WTC11 (cell line): ENCODE data around the gene HBM. TPM values are rescaled to one million over a fixed set of nuclear protein-coding genes. Genes with fewer than 3 reads are reported as not detected.

Source experiments
- ATAC-seq: fragments of 200-7000 bp; cut with Tn5 transposase; 2 replicates; pipeline ENCODE4 v1.10.0; 2021; ENCODE audit warnings: mild to moderate bottlenecking, moderate library complexity
- CTCF ChIA-PET: fragments of 300-600 bp; sonication (Branson Sonifier 250); formaldehyde crosslinking; loops from one replicate; lab custom pipeline; 2021; ENCODE audit warnings: antibody characterized with exemption; lab: Charles Lee
- POLR2A ChIA-PET: fragments of 350-600 bp; sonication (Branson Sonifier 250); formaldehyde crosslinking; loops from one replicate; lab custom pipeline; 2021; ENCODE audit warnings: antibody characterized with exemption; lab: Charles Lee
- DNase-seq: peaks from one replicate; pipeline ENCODE4 v3.0.0; 2021; ENCODE audit warnings: low spot score
- H3K27ac Mint-ChIP-seq: 2 replicates; pipeline ENCODE4 v1.8.0; 2021; ENCODE audit warnings: mixed read lengths
- H3K27me3 Mint-ChIP-seq: 2 replicates; pipeline ENCODE4 v1.8.0; 2021; ENCODE audit warnings: low read depth, mild to moderate bottlenecking, moderate library complexity, mixed read lengths
- H3K36me3 Mint-ChIP-seq: 2 replicates; pipeline ENCODE4 v1.8.0; 2021; ENCODE audit warnings: mixed read lengths
- H3K4me1 Mint-ChIP-seq: 2 replicates; pipeline ENCODE4 v1.8.0; 2022; ENCODE audit warnings: mixed read lengths
- H3K4me3 Mint-ChIP-seq: 2 replicates; pipeline ENCODE4 v1.8.0; 2021; ENCODE audit warnings: mild to moderate bottlenecking, moderate library complexity, mixed read lengths
- H3K9me3 Mint-ChIP-seq: 2 replicates; pipeline ENCODE4 v1.8.0; 2021; ENCODE audit warnings: mixed read lengths
- CREB1 ChIP-seq: sonication (generic); formaldehyde crosslinking; IDR thresholded peaks from 2 replicates; pipeline ENCODE4 v1.8.0; 2023; ENCODE audit warnings: mild to moderate bottlenecking, missing genetic modification reagents
- CTCF ChIP-seq: fragments of 200-600 bp; IDR thresholded peaks from 2 replicates; pipeline ENCODE4 v1.8.0; 2022; ENCODE audit warnings: antibody characterized with exemption
- GRHL2 ChIP-seq: fragments of 250-450 bp; sonication (Bioruptor Pico); IDR thresholded peaks from 2 replicates; pipeline ENCODE4 v1.8.0; 2022; ENCODE audit warnings: mild to moderate bottlenecking, moderate library complexity; ENCODE audit not compliant: insufficient replicate concordance, severe bottlenecking
- MXD4 ChIP-seq: fragments of 250-450 bp; sonication (Bioruptor Pico); IDR thresholded peaks from 2 replicates; pipeline ENCODE4 v1.8.0; 2021; ENCODE audit warnings: mild to moderate bottlenecking, moderate library complexity, borderline replicate concordance
- NR1H2 ChIP-seq: sonication (generic); formaldehyde crosslinking; IDR thresholded peaks from 2 replicates; pipeline ENCODE4 v1.9.0; 2021; ENCODE audit warnings: mild to moderate bottlenecking, moderate library complexity, missing genetic modification reagents
- OVOL2 ChIP-seq: fragments of 250-450 bp; sonication (Bioruptor Pico); IDR thresholded peaks from 2 replicates; pipeline ENCODE4 v1.9.0; 2021; ENCODE audit warnings: mild to moderate bottlenecking, borderline replicate concordance
- PREB ChIP-seq: sonication (generic); formaldehyde crosslinking; IDR thresholded peaks from 2 replicates; pipeline ENCODE4 v1.8.1; 2022; ENCODE audit warnings: mild to moderate bottlenecking, missing genetic modification reagents, moderate library complexity, borderline replicate concordance
- RORB ChIP-seq: fragments of 250-450 bp; sonication (Bioruptor Pico); IDR thresholded peaks from 2 replicates; pipeline ENCODE4 v1.9.0; 2021; ENCODE audit warnings: mild to moderate bottlenecking
- SP1 ChIP-seq: sonication (generic); formaldehyde crosslinking; conservative IDR thresholded peaks from 2 replicates; pipeline ENCODE4 v1.8.1; 2022; ENCODE audit warnings: missing genetic modification reagents
- ZNF121 ChIP-seq: sonication (generic); formaldehyde crosslinking; IDR thresholded peaks from 2 replicates; pipeline ENCODE4 v1.8.0; 2023; ENCODE audit warnings: missing genetic modification reagents
- ZNF138 ChIP-seq: sonication (generic); formaldehyde crosslinking; conservative IDR thresholded peaks from 2 replicates; pipeline ENCODE4 v1.8.1; 2022; ENCODE audit warnings: mild to moderate bottlenecking, moderate library complexity, missing genetic modification reagents
- ZNF232 ChIP-seq: sonication (generic); formaldehyde crosslinking; IDR thresholded peaks from 2 replicates; pipeline ENCODE4 v1.8.0; 2022; ENCODE audit warnings: mild to moderate bottlenecking, missing genetic modification reagents
- total RNA-seq: library from RNA; stranded (reverse); gene quantifications from 3 replicates; pipeline ENCODE4 v1.2.3, GENCODE V29; 2021
- TF ChIP-seq, protein P1 (sequence below): sonication (generic); formaldehyde crosslinking; IDR thresholded peaks from 2 replicates; pipeline ENCODE4 v1.8.0; 2022; ENCODE audit warnings: mild to moderate bottlenecking, missing genetic modification reagents
- TF ChIP-seq, protein P2 (sequence below): fragments of 250-450 bp; sonication (Bioruptor Pico); IDR thresholded peaks from 2 replicates; pipeline ENCODE4 v1.8.0; 2021; ENCODE audit warnings: mild to moderate bottlenecking
- TF ChIP-seq, protein P3 (sequence below): fragments of 250-450 bp; sonication (Bioruptor Pico); IDR thresholded peaks from 2 replicates; pipeline ENCODE4 v1.9.0; 2021; ENCODE audit warnings: mild to moderate bottlenecking, borderline replicate concordance
- TF ChIP-seq, protein P4 (sequence below): sonication (generic); formaldehyde crosslinking; IDR thresholded peaks from 2 replicates; pipeline ENCODE4 v1.8.0; 2023; ENCODE audit warnings: mild to moderate bottlenecking, missing genetic modification reagents

The HBM gene
- total RNA-seq, 1 experiment from 2014 or later: not detected

DNA sequence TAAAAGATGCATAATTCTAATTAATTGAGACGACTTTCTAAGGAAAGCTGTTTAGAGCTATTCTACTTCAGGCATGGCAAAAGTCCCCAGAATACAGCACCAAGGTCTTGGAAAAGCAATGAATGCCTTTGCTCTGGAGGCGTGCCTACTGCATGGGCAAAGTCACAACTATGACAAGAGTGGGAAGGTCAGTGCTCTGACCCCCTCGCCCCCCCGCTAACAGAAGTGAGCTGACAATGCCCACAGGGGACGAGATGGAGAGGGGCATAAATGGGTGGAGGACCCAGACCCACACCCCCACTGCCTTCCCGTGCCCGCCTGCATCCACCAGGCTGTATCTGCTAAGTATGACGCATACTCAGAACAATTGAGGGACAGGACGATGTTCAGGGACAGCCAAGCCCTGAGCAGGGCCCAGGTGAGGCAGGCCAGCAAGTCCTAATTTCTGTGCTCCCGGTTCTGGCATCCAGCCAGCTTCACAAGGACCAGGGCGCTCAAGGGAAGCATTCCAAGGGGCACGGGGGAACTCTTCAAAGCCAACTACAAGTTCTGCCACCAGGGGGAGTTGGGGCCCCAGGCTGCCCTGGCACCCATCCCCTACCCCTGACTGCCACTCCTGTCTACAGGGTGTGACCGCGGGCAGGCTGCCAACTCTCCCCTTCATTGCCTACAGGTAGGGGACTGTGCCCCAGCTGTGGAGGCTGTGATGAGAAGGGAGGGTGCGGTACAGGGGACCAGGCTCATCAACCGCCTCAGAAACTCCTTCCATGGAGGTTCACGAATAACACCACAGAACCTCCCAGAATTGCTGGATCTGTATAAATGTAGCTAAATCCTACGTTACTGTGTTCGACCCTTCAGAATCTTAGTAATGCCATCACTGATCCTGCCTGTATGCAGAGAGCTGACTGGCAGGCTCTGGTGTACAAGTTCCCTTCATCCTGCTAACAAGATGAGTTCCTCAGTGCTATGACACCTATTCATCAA lies 48.1 kb upstream of the HBM start:
- no peaks in the 10 kb centered on the region for H3K27me3 Mint-ChIP-seq
- POLR2A ChIA-PET: interaction anchor here (0.6 kb wide), 1 partner anchor 15 kb away, joined by 3 read pairs; no protein-coding TSS in a partner anchor
- H3K4me3 Mint-ChIP-seq: no peak overlapping the region
- peak; percentile 92 for TF ChIP-seq CTCF
- TF ChIP-seq, protein P1, sequence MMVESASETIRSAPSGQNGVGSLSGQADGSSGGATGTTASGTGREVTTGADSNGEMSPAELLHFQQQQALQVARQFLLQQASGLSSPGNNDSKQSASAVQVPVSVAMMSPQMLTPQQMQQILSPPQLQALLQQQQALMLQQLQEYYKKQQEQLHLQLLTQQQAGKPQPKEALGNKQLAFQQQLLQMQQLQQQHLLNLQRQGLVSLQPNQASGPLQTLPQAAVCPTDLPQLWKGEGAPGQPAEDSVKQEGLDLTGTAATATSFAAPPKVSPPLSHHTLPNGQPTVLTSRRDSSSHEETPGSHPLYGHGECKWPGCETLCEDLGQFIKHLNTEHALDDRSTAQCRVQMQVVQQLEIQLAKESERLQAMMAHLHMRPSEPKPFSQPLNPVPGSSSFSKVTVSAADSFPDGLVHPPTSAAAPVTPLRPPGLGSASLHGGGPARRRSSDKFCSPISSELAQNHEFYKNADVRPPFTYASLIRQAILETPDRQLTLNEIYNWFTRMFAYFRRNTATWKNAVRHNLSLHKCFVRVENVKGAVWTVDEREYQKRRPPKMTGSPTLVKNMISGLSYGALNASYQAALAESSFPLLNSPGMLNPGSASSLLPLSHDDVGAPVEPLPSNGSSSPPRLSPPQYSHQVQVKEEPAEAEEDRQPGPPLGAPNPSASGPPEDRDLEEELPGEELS: no peak
- TF ChIP-seq, all 79 proteins: peak for 1
- Mint-ChIP-seq H3K9me3 (no peaks in the 10 kb centered on the region), H3K4me1 (peaks cover 5% of the 10 kb centered on the region), H3K27ac (no peak overlapping the region), H3K36me3 (peaks cover 19% of the 10 kb centered on the region)
- peak; percentile 97 for ATAC-seq
- peak; percentile 84 for DNase-seq
- CTCF ChIA-PET: interaction anchor here (0.5 to 5.6 kb wide), 37 partner anchors 10 to 244 kb away, joined by 3 to 73 read pairs (median 5); partner anchors contain the start of genes AXIN1, HBM, HBQ1 and MPG

GRCh38 chr16:118857-119256 lies 46.9 kb upstream of the HBM start:
- no peaks in the 10 kb centered on the region for H3K27me3 Mint-ChIP-seq
- peaks cover 15% of the 10 kb centered on the region for H3K36me3 Mint-ChIP-seq
- POLR2A ChIA-PET: no interaction called here
- ATAC-seq (no peak), DNase-seq (no peak)
- H3K4me3 Mint-ChIP-seq: no peak overlapping the region
- TF ChIP-seq, protein P2, sequence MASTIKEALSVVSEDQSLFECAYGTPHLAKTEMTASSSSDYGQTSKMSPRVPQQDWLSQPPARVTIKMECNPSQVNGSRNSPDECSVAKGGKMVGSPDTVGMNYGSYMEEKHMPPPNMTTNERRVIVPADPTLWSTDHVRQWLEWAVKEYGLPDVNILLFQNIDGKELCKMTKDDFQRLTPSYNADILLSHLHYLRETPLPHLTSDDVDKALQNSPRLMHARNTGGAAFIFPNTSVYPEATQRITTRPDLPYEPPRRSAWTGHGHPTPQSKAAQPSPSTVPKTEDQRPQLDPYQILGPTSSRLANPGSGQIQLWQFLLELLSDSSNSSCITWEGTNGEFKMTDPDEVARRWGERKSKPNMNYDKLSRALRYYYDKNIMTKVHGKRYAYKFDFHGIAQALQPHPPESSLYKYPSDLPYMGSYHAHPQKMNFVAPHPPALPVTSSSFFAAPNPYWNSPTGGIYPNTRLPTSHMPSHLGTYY (CRISPR knock-in tag): no peak
- TF ChIP-seq ZNF232 (CRISPR knock-in tag) (no peak), OVOL2 (CRISPR knock-in tag) (no peak), SP1 (CRISPR knock-in tag) (no peak)
- no peak overlapping the region for H3K27ac Mint-ChIP-seq
- no peaks in the 10 kb centered on the region for H3K9me3 Mint-ChIP-seq
- CTCF ChIA-PET: interaction anchor here (1.6 to 5.6 kb wide), 11 partner anchors 9 to 243 kb away, joined by 5 to 73 read pairs (median 17); partner anchors contain the start of genes AXIN1, HBQ1 and NPRL3
- peaks cover under 1% of the 10 kb centered on the region for H3K4me1 Mint-ChIP-seq

- ChIA-PET POLR2A (no interaction called here), CTCF (interaction anchor here (1.4 to 5.6 kb wide), 3 partner anchors 14 to 233 kb away, joined by 5 to 73 read pairs (median 17); partner anchors contain the start of gene AXIN1)
- DNase-seq (no peak), ATAC-seq (no peak)
- no peak overlapping the region for H3K4me3 Mint-ChIP-seq
- no peak overlapping the region for H3K27ac Mint-ChIP-seq
- no peaks in the 10 kb centered on the region for H3K9me3 Mint-ChIP-seq
- no peaks in the 10 kb centered on the region for H3K4me1 Mint-ChIP-seq
- peaks cover 12% of the 10 kb centered on the region for H3K36me3 Mint-ChIP-seq
- H3K27me3 Mint-ChIP-seq: no peaks in the 10 kb centered on the region
- TF ChIP-seq ZNF121 (CRISPR knock-in tag) (no peak), CREB1 (no peak), PREB (CRISPR knock-in tag) (no peak), ZNF138 (no peak), RORB (no peak), MXD4 (CRISPR knock-in tag) (no peak), NR1H2 (CRISPR knock-in tag) (no peak), GRHL2 (CRISPR knock-in tag) (no peak)
- TF ChIP-seq, protein P3, sequence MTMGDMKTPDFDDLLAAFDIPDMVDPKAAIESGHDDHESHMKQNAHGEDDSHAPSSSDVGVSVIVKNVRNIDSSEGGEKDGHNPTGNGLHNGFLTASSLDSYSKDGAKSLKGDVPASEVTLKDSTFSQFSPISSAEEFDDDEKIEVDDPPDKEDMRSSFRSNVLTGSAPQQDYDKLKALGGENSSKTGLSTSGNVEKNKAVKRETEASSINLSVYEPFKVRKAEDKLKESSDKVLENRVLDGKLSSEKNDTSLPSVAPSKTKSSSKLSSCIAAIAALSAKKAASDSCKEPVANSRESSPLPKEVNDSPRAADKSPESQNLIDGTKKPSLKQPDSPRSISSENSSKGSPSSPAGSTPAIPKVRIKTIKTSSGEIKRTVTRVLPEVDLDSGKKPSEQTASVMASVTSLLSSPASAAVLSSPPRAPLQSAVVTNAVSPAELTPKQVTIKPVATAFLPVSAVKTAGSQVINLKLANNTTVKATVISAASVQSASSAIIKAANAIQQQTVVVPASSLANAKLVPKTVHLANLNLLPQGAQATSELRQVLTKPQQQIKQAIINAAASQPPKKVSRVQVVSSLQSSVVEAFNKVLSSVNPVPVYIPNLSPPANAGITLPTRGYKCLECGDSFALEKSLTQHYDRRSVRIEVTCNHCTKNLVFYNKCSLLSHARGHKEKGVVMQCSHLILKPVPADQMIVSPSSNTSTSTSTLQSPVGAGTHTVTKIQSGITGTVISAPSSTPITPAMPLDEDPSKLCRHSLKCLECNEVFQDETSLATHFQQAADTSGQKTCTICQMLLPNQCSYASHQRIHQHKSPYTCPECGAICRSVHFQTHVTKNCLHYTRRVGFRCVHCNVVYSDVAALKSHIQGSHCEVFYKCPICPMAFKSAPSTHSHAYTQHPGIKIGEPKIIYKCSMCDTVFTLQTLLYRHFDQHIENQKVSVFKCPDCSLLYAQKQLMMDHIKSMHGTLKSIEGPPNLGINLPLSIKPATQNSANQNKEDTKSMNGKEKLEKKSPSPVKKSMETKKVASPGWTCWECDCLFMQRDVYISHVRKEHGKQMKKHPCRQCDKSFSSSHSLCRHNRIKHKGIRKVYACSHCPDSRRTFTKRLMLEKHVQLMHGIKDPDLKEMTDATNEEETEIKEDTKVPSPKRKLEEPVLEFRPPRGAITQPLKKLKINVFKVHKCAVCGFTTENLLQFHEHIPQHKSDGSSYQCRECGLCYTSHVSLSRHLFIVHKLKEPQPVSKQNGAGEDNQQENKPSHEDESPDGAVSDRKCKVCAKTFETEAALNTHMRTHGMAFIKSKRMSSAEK (CRISPR knock-in tag): no peak
- TF ChIP-seq, protein P4, sequence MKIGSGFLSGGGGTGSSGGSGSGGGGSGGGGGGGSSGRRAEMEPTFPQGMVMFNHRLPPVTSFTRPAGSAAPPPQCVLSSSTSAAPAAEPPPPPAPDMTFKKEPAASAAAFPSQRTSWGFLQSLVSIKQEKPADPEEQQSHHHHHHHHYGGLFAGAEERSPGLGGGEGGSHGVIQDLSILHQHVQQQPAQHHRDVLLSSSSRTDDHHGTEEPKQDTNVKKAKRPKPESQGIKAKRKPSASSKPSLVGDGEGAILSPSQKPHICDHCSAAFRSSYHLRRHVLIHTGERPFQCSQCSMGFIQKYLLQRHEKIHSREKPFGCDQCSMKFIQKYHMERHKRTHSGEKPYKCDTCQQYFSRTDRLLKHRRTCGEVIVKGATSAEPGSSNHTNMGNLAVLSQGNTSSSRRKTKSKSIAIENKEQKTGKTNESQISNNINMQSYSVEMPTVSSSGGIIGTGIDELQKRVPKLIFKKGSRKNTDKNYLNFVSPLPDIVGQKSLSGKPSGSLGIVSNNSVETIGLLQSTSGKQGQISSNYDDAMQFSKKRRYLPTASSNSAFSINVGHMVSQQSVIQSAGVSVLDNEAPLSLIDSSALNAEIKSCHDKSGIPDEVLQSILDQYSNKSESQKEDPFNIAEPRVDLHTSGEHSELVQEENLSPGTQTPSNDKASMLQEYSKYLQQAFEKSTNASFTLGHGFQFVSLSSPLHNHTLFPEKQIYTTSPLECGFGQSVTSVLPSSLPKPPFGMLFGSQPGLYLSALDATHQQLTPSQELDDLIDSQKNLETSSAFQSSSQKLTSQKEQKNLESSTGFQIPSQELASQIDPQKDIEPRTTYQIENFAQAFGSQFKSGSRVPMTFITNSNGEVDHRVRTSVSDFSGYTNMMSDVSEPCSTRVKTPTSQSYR (CRISPR knock-in tag): no peak
Measured at GRCh38 chr16:119295-119694, 46.5 kb upstream of the HBM start.
